Psoas muscle (tissue), 8 donors: ENCODE measurements around the gene ROS1. TPM values are rescaled to one million over a fixed set of nuclear protein-coding genes. Genes with fewer than 3 reads are reported as not detected.
A peak's percentile ranks its signal among the peaks of the same experiment; 100 is the strongest.

Experiments
- ATAC-seq, 4 donors: fragments of 200-7000 bp; cut with Tn5 transposase; one replicate each; pipeline ENCODE4 v1.9.1; 2020; ENCODE audit warnings: moderate library complexity in 3 of 4, mild to moderate bottlenecking in 2 of 4
- DNase-seq, 2 donors: peaks; one replicate each; pipeline ENCODE4 v3.0.0-alpha.2; 2020
- H3K27ac ChIP-seq: fragments of 200-600 bp; one replicate; pipeline ENCODE4 v1.8.0; 2022
- H3K27me3 ChIP-seq, 3 donors: fragments of 200-600 bp in 1 of 3; one replicate each; pipeline versions ENCODE4 v1.6.1 to v1.8.0; 2013 to 2022; ENCODE audit warnings: low read length in 2 of 3, mild to moderate bottlenecking in 2 of 3, moderate library complexity in 1 of 3; ENCODE audit not compliant: insufficient read depth in 3 of 3
- H3K36me3 ChIP-seq, 2 donors: fragments of 200-600 bp in 1 of 2; one replicate each; pipeline versions ENCODE4 v1.6.1 to v1.8.0; 2013 to 2022; ENCODE audit warnings: low read depth in 1 of 2, mild to moderate bottlenecking in 1 of 2, moderate library complexity in 1 of 2; ENCODE audit not compliant: insufficient read depth in 1 of 2
- H3K4me1 ChIP-seq: fragments of 200-600 bp; one replicate; pipeline ENCODE4 v1.8.0; 2022
- H3K4me3 ChIP-seq: fragments of 200-600 bp; one replicate; pipeline ENCODE4 v1.8.0; 2022; ENCODE audit warnings: mild to moderate bottlenecking
- H3K9me3 ChIP-seq: fragments of 200-600 bp; one replicate; pipeline ENCODE4 v1.8.0; 2022
- WGBS, 3 donors: extraction: QIAGEN DNeasy Blood & Tissue Kit; methylation state at CpG; one replicate each; pipeline versions ENCODE4 v1.1.6 to v1.1.7; 2013; 5-methylcytosine and 5-hydroxymethylcytosine counted together
- intact Hi-C, 2 donors: fragments of 100-400 bp; cut with DNase I; formaldehyde crosslinking; loops; one replicate each; pipeline versions ENCODE4 v1.11.0 to v1.14.2; 2022
- polyA plus RNA-seq, 3 donors: library from polyadenylated mRNA; stranded (reverse); fragments of 200-250 nt; gene quantifications; one replicate each; pipeline ENCODE4 v1.2.3, GENCODE V29; 2013
- total RNA-seq, 4 donors: library from RNA; stranded (reverse); fragmentation: NEBNext Ultra II Directional in 2 of 4; extraction: Animal tissue kit (Norgen Biotek cat#: 25700) in 2 of 4; gene quantifications; one replicate each; pipeline versions ENCODE4 v1.2.1 to v1.2.4, GENCODE V29; 2021 to 2023
- TF ChIP-seq, protein P1 (sequence below): fragments of 200-600 bp; IDR thresholded peaks from one replicate; pipeline ENCODE4 v1.8.0; 2022; ENCODE audit warnings: antibody characterized with exemption
- donor health status: healthy with polysubstance abuse.
- donor health status: DM: no; HTN: no; CAD: no; lungs with moderate emphysema.
- donor health status: Bipolar disorder and iron deficiency.
- donor health status: healthy.
- donor health status: DM: yes; HTN: yes; CAD: no.
- donor health status: DM: no; HTN: no; CAD: no.
- donor health status: DM: no; HTN: no; CAD: no.
- donor health status: DM: yes; HTN: yes; CAD: no.

Gene ROS1
- total and polyA plus RNA-seq, 7 donors = 0.04 to 0.06 TPM; not detected in 5

DNA sequence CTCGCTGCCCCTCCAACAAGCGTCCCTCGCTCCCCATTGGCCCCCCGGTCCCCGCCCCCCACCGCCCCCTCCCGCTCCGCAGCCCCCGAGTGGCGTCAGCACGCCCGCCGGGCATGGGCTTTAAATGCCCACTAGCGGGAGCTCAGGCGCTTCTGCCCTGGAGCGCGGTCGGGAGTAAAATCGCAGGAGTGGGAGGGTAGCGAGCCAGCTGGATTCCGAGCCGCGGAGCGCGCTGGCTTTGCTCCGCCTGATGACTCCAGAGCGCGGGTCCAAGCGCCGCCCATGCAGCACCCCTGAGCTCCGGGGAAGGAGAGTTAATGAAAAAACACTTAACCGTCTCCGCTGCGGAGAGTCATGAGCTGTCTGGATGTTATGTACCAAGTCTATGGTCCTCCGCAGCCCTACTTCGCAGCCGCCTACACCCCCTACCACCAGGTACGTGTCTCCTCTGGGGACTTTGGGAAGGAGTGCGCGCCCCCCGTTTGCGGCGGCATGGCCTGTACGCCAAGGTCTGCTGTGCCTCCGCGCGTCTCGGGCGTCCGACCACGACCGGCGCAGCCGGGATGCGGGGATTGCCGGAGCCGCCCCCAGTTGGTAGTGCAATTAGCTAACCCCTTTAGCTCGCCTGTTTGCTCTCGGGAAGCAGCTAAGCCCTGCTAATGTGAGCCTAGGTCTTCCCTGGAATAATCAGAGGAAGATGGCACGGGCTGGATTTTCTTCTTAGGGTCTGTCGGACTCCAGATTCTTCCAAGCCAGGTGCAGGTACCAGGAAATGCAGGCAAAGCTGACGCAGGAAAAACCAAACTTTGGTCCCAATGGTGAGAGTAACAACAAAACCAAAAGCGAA is 160.1 kb downstream of the ROS1 start, which contains the start of gene VGLL2:
Gene VGLL2 (plus strand): TSS at position 149 of the 847 bp plus-strand sequence. CDS start 206 bp downstream, at position 355.
- Histone ChIP-seq H3K9me3 (no peaks in the 10 kb centered on the region), H3K4me1 (peaks cover 23% of the 10 kb centered on the region), H3K27ac (peak within 1 kb of the TSS; percentile 95), H3K4me3 (peak within 1 kb of the TSS; percentile 90), H3K27me3 (peaks cover 0 to 7% (median 3%) of the 10 kb centered on the region in 3 donors), H3K36me3 (no peaks in the 10 kb centered on the region)
- peak; percentile 79 to 94 for DNase-seq
- intact Hi-C loops = loop anchor here (2.0 to 5.0 kb wide), 6 partner anchors 37 to 293 kb away; no protein-coding TSS in a partner anchor
- ATAC-seq = peak; percentile 85 to 92 (median 88)
- TF ChIP-seq, protein P1, sequence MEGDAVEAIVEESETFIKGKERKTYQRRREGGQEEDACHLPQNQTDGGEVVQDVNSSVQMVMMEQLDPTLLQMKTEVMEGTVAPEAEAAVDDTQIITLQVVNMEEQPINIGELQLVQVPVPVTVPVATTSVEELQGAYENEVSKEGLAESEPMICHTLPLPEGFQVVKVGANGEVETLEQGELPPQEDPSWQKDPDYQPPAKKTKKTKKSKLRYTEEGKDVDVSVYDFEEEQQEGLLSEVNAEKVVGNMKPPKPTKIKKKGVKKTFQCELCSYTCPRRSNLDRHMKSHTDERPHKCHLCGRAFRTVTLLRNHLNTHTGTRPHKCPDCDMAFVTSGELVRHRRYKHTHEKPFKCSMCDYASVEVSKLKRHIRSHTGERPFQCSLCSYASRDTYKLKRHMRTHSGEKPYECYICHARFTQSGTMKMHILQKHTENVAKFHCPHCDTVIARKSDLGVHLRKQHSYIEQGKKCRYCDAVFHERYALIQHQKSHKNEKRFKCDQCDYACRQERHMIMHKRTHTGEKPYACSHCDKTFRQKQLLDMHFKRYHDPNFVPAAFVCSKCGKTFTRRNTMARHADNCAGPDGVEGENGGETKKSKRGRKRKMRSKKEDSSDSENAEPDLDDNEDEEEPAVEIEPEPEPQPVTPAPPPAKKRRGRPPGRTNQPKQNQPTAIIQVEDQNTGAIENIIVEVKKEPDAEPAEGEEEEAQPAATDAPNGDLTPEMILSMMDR = peak; percentile 41
- 1% methylated on average over 54 to 63 of the region's 63 CpGs for WGBS, 3 donors

DNA sequence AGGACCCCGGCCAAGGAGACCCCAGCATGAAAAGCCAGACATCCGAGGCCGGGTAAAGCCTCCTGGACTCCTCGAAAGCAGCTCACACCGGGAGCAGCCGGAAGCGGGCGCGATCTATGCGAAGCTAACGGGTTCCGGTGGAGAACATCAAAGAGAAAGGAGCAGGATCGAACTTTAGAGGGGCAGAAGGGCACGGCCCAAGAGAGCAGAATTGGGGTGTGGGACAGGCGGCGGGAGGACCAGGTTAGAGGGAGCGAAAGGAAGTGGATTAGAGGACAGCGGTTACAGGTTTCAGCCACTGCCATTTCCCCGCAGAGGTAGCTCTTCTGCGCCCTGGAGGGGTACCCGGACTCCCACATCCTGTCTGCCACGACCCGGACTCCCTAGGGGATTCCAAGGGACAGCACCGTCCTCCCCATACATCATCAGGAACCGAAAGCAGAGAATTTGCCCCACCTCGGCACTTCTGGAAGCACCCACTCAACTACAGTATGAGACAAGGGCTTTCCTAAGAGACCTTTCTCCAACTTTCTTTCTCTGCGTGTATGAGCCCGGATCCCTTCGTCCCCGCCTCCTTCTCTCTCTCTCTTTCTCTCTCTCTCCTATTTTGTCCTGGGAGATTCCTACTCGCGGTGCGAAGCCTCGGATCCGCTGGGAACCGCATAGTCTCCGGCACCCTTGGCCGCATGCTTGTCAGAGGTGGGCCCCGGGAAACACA is 160.9 kb downstream of the ROS1 start:
- TF ChIP-seq, protein P1 = no peak
- Histone ChIP-seq H3K27me3 (peaks cover 0 to 7% (median 3%) of the 10 kb centered on the region in 3 donors), H3K9me3 (no peaks in the 10 kb centered on the region), H3K4me1 (peaks cover 23% of the 10 kb centered on the region), H3K4me3 (peak overlapping the region; percentile 90), H3K36me3 (no peaks in the 10 kb centered on the region), H3K27ac (peak overlapping the region; percentile 95)
- WGBS, 3 donors = 2 to 3% (median 3%) methylated on average over 39 of the region's 39 CpGs
- intact Hi-C loops = loop anchor here (2.0 to 5.0 kb wide), 5 partner anchors 37 to 293 kb away; no protein-coding TSS in a partner anchor
- ATAC-seq (peak; percentile 22 to 53 (median 30)), DNase-seq (no peak)

DNA sequence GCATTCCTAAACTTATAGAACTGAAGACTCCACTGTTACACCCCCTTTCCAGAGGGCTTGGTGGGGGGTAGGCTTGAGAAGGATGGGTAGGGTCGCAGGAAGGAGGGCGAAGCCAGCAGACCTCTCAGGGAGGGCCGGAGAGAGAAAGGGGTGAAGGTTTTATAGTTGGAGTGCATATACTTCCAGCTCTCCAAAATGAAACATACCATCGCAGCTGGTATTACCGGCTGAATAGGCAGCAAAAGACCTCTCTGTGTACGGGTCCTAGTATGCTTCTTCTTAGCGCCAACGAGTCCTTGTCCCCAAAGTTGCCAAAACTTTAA is 161.4 kb downstream of the ROS1 start:
- Histone ChIP-seq H3K36me3 (no peaks in the 10 kb centered on the region), H3K4me3 (peak overlapping the region; percentile 90), H3K4me1 (peaks cover 20% of the 10 kb centered on the region), H3K27me3 (peaks cover 0 to 7% (median 3%) of the 10 kb centered on the region in 3 donors), H3K27ac (peak overlapping the region; percentile 95), H3K9me3 (no peaks in the 10 kb centered on the region)
- ATAC-seq (no peak), DNase-seq (no peak)
- intact Hi-C loops = loop anchor here in 1 of 2 donors (2.0 kb wide), 2 partner anchors 66 to 290 kb away; no protein-coding TSS in a partner anchor
- WGBS, 3 donors = 28 to 37% (median 30%) methylated on average over 7 to 8 of the region's 8 CpGs
- TF ChIP-seq, protein P1 = no peak

DNA sequence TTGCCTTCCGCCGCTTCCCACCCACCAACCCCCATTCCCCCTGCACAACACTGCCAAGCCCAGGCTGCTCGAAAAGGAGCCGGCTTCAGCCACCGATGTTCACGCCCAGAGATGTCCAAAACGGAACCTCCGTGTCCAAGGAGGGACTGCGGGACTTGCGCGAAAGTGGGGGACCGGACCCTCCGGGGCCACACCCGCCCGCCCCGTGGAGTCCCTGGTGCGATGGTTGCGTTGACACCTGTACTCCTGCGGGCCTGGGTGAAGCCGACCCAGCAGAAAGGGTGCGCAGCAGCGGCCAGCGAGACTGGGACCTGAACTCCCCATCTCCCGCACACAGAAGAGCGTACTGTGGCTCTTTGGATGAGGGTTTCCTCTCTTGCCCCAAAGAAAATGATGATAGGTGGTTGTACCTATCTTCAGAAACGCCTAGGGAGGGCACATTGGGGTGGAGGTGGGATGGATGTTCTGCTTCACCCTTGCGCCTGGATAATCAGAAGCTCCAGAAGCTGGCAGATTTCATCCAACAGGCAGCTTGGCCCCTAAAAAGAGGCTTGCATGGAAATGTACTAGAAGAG is 162.3 kb downstream of the ROS1 start:
- DNase-seq (no peak), ATAC-seq (no peak)
- TF ChIP-seq, protein P1 = no peak
- WGBS, 3 donors = 49 to 72% (median 66%) methylated on average over 27 of the region's 27 CpGs
- Histone ChIP-seq H3K36me3 (no peaks in the 10 kb centered on the region), H3K27me3 (peaks cover 0 to 7% (median 0%) of the 10 kb centered on the region in 3 donors), H3K4me1 (peaks cover 12% of the 10 kb centered on the region), H3K27ac (no peak overlapping the region), H3K4me3 (no peak overlapping the region), H3K9me3 (no peaks in the 10 kb centered on the region)
- intact Hi-C loops = no loop called here
